ENCODE measurements around the gene VPS13A. TPM values are rescaled to one million over a fixed set of nuclear protein-coding genes. Genes with fewer than 3 reads are reported as not detected.
"Not testable (repeated sequence)": the region's sequence is repeated elsewhere in the genome, so short reads cannot be mapped to it uniquely, and the experiment has no call there.

Gene VPS13A
- total RNA-seq, 2 experiments from 2014 or later, result 40.9 to 42.3 TPM

- Mint-ChIP-seq H3K4me1 (no peaks in the 10 kb centered on the region), H3K9me3 (no peaks in the 10 kb centered on the region), H3K27ac (no peak overlapping the region), H3K4me3 (no peak overlapping the region), H3K27me3 (no peaks in the 10 kb centered on the region), H3K36me3 (ENCODE audit: low read depth) (peaks cover 22% of the 10 kb centered on the region)
- ChIA-PET POLR2A (no interaction called here), CTCF (no interaction called here)
- DNase-seq, result no peak
Observed at GRCh38 chr9:77211561-77211960, 34.2 kb downstream of the VPS13A start.

- POLR2A ChIA-PET, result no interaction called here
- Mint-ChIP-seq H3K4me1 (no peaks in the 10 kb centered on the region), H3K36me3 (ENCODE audit: low read depth) (peaks cover 22% of the 10 kb centered on the region), H3K4me3 (no peak overlapping the region), H3K9me3 (no peaks in the 10 kb centered on the region), H3K27ac (no peak overlapping the region), H3K27me3 (no peaks in the 10 kb centered on the region)
- no peak for DNase-seq
- CTCF ChIA-PET, result interaction anchor here (1.1 kb wide), 1 partner anchor 45 kb away, joined by 3 read pairs; no protein-coding TSS in a partner anchor
Observed at GRCh38 chr9:77212801-77213200, 35.5 kb downstream of the VPS13A start.

DNA sequence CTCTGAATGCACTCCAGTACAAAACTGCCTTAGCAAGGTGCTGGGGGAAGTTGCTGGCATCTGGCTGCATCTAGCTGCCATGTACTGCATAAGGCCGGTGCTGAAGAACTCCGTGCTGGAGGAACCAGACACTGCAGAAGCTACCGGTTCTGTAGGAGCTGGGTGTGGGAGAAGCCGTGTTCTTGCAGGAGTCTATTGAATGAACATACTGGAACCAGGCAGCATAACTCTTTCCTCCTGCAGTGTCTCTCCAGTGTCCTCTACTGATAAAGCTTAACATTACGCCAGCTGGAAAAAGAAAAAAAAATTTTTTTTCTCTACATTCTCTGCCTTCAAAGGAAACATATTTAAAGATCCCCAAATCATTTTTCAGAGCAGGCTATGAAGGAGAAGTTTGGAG is 38.5 kb downstream of the VPS13A start:
- Mint-ChIP-seq H3K27me3 (no peaks in the 10 kb centered on the region), H3K4me3 (no peak overlapping the region), H3K36me3 (ENCODE audit: low read depth) (peaks cover 23% of the 10 kb centered on the region), H3K4me1 (no peaks in the 10 kb centered on the region), H3K27ac (no peak overlapping the region), H3K9me3 (no peaks in the 10 kb centered on the region)
- DNase-seq, result no peak
- ChIA-PET POLR2A (no interaction called here), CTCF (interaction anchor here (2.3 kb wide), 1 partner anchor 49 kb away, joined by 16 read pairs; no protein-coding TSS in a partner anchor)

DNA sequence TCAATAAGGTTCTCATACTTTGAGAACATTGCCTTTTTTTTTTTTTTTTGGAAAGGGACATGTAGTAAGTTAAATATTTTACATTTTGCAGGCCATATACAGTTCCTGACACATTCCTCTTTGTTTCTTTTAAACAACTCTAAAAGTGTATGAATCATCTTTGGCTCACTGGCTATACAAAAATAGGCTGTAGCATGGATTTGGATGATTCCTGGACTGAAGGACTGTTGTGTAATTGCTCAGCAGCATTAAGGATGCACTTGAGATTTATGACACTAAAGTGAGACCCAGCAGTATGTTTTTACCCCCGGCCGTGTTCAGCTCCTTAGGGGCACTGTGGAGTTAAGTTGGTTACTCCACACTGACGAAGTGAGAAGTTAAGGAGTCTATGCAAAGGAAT is 41.3 kb downstream of the VPS13A start:
- no peak for DNase-seq
- Mint-ChIP-seq H3K4me1 (no peaks in the 10 kb centered on the region), H3K36me3 (ENCODE audit: low read depth) (peaks cover 38% of the 10 kb centered on the region), H3K9me3 (no peaks in the 10 kb centered on the region), H3K27ac (no peak overlapping the region), H3K27me3 (no peaks in the 10 kb centered on the region), H3K4me3 (no peak overlapping the region)
- ChIA-PET CTCF (no interaction called here), POLR2A (no interaction called here)

DNA sequence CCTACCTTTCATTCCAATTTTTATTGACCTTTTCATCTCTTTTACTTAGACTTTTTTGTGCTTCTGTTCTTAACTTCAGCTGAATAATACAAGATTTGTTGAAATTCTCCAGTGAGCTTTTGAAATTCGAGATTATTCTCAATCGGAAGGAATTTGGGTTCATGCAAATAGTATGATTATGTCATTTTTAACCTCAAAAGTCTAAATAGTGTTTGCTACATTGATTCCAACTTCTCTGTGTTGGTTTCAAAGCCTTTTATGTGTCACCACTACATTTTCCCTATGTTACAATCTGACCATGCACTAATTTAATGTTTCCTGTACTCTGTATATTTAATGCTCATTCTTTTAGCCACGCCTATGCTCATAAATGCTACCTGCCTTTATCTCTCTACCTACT is 44.1 kb downstream of the VPS13A start:
- Mint-ChIP-seq H3K27me3 (no peaks in the 10 kb centered on the region), H3K27ac (no peak overlapping the region), H3K9me3 (no peaks in the 10 kb centered on the region), H3K4me1 (peaks cover 6% of the 10 kb centered on the region), H3K36me3 (ENCODE audit: low read depth) (peaks cover 44% of the 10 kb centered on the region), H3K4me3 (no peak overlapping the region)
- ChIA-PET POLR2A (no interaction called here), CTCF (no interaction called here)
- DNase-seq, result no peak

GRCh38 chr9:77224746-77225312 is 47.5 kb downstream of the VPS13A start:
- H3K27ac Mint-ChIP-seq, result no peak overlapping the region
- POLR2A ChIA-PET, result no interaction called here
- H3K9me3 Mint-ChIP-seq, result no peaks in the 10 kb centered on the region

DNA sequence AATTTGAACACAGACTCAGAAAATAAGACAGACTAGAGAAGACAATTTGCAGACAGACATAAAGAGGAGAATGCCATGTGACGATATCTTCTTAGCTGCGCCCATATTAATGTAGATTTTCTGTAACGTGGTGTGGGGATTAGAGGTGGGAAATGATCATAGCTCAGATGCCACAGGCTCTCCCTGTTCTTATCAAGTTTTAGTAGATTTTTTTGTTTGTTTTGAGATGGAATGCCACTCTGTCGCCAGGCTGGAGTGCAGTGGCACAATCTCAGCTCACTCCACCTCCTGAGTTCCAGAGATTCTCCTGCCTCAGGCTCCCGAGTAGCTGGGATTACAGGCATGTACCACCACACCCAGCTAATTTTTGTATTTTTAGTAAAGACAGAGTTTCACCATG is 59.4 kb downstream of the VPS13A start:
- no peak overlapping the region for H3K4me3 Mint-ChIP-seq
- H3K4me1 Mint-ChIP-seq, result no peaks in the 10 kb centered on the region
- CTCF ChIA-PET, result no interaction called here
- no peaks in the 10 kb centered on the region for H3K9me3 Mint-ChIP-seq
- H3K36me3 Mint-ChIP-seq (ENCODE audit: low read depth), result peaks cover 41% of the 10 kb centered on the region
- POLR2A ChIA-PET, result no interaction called here
- H3K27me3 Mint-ChIP-seq, result no peaks in the 10 kb centered on the region
- no peak for DNase-seq
- no peak overlapping the region for H3K27ac Mint-ChIP-seq

More at GRCh38 chr9:77224746-77225312, 47.5 kb downstream of the VPS13A start:
- Mint-ChIP-seq H3K4me1 (peaks cover 6% of the 10 kb centered on the region), H3K36me3 (ENCODE audit: low read depth) (peaks cover 49% of the 10 kb centered on the region), H3K27me3 (no peaks in the 10 kb centered on the region), H3K4me3 (no peak overlapping the region)
- CTCF ChIA-PET, result no interaction called here
- DNase-seq, result no peak

- Mint-ChIP-seq H3K9me3 (no peaks in the 10 kb centered on the region), H3K27ac (no peak overlapping the region), H3K4me1 (no peaks in the 10 kb centered on the region), H3K4me3 (no peak overlapping the region), H3K36me3 (ENCODE audit: low read depth) (peaks cover 35% of the 10 kb centered on the region), H3K27me3 (no peaks in the 10 kb centered on the region)
- ChIA-PET POLR2A (no interaction called here), CTCF (no interaction called here)
- DNase-seq, result no peak
Observed at GRCh38 chr9:77237896-77238295, 60.6 kb downstream of the VPS13A start.

- Mint-ChIP-seq H3K27me3 (no peaks in the 10 kb centered on the region), H3K4me1 (no peaks in the 10 kb centered on the region), H3K9me3 (no peaks in the 10 kb centered on the region), H3K27ac (no peak overlapping the region), H3K36me3 (ENCODE audit: low read depth) (peaks cover 44% of the 10 kb centered on the region), H3K4me3 (no peak overlapping the region)
- no peak for DNase-seq
- ChIA-PET POLR2A (no interaction called here), CTCF (no interaction called here)
Observed at GRCh38 chr9:77251050-77251449, 73.7 kb downstream of the VPS13A start.

DNA sequence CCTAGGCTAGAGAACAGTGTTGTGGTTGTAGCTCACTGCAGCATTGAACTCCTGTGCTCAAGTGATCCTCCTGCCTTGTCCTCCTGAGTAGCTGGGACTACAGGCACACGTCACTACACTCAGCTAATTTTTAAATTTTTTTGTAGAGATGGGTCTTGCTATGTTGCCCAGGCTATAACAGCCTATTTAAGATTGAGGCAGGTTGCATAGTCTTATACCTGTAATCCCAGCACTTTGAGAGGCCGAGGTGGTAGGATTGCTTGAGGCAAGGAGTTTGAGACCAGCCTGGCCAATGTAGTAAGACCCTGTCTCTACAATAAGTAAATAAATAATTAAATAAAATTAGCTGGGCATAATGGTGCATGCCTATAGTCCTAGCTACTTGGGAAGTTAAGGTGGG is 79.9 kb downstream of the VPS13A start:
- Mint-ChIP-seq H3K4me1 (no peaks in the 10 kb centered on the region), H3K9me3 (no peaks in the 10 kb centered on the region), H3K27ac (no peak overlapping the region), H3K4me3 (no peak overlapping the region), H3K36me3 (ENCODE audit: low read depth) (peaks cover 39% of the 10 kb centered on the region), H3K27me3 (no peaks in the 10 kb centered on the region)
- ChIA-PET CTCF (no interaction called here), POLR2A (no interaction called here)
- DNase-seq, result no peak

GRCh38 chr9:77261605-77262004 is 84.3 kb downstream of the VPS13A start:
- no peak for DNase-seq
- no peak overlapping the region for H3K27ac Mint-ChIP-seq
- POLR2A ChIA-PET, result no interaction called here
- peaks cover 49% of the 10 kb centered on the region for H3K36me3 Mint-ChIP-seq (ENCODE audit: low read depth)
- CTCF ChIA-PET, result no interaction called here
- H3K4me3 Mint-ChIP-seq, result no peak overlapping the region
- H3K4me1 Mint-ChIP-seq, result no peaks in the 10 kb centered on the region
- no peaks in the 10 kb centered on the region for H3K27me3 Mint-ChIP-seq
- H3K9me3 Mint-ChIP-seq, result peaks cover 18% of the 10 kb centered on the region

GRCh38 chr9:77267762-77268161 is 90.4 kb downstream of the VPS13A start:
- H3K4me1 Mint-ChIP-seq, DNase-seq, CTCF ChIA-PET, H3K27ac Mint-ChIP-seq, POLR2A ChIA-PET, H3K4me3 Mint-ChIP-seq, H3K27me3 Mint-ChIP-seq: not testable (repeated sequence)
- H3K9me3 Mint-ChIP-seq, result peaks cover 18% of the 10 kb centered on the region
- H3K36me3 Mint-ChIP-seq (ENCODE audit: low read depth), result peaks cover 49% of the 10 kb centered on the region

DNA sequence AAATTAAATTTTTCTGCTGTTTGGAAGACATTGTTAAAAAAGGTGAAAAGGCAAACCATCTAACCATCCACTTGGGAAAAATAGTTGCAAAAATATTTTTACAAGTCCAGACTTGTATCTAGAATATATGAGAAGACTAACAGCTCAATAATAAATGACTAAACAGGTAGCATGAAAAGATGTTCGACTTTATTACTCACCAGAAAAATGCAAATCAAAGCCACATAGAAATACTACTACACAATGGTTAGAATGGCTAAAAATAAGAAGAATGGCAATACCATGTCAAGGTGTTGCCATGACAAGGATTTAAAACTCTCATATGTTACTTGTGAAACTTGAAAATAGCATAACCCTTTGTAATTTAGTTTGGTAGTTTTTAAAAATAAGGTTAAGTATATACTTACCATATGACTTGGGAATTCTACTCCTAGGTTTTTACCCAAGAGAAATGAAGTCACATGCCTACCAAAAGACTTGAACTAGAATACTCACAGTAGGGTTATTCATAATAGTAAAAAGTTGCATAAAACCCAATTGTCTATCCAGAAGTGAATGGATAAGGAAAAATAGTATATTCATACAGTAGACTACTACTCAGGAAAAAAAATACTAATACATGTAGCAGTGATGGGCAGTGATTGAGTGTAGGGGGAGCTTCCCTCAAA is 93.8 kb downstream of the VPS13A start:
- peaks cover 2% of the 10 kb centered on the region for H3K9me3 Mint-ChIP-seq
- no peaks in the 10 kb centered on the region for H3K4me1 Mint-ChIP-seq
- H3K27ac Mint-ChIP-seq, result no peak overlapping the region
- H3K27me3 Mint-ChIP-seq, result no peaks in the 10 kb centered on the region
- H3K36me3 Mint-ChIP-seq (ENCODE audit: low read depth), result peaks cover 22% of the 10 kb centered on the region
- no peak overlapping the region for H3K4me3 Mint-ChIP-seq
- CTCF ChIA-PET, result no interaction called here
- DNase-seq, result no peak
- POLR2A ChIA-PET, result no interaction called here

- ChIA-PET POLR2A (no interaction called here), CTCF (no interaction called here)
- no peaks in the 10 kb centered on the region for H3K27me3 Mint-ChIP-seq
- H3K9me3 Mint-ChIP-seq, result no peaks in the 10 kb centered on the region
- no peak overlapping the region for H3K27ac Mint-ChIP-seq
- no peaks in the 10 kb centered on the region for H3K4me1 Mint-ChIP-seq
- DNase-seq, result no peak
- H3K4me3 Mint-ChIP-seq, result no peak overlapping the region
- peaks cover 9% of the 10 kb centered on the region for H3K36me3 Mint-ChIP-seq (ENCODE audit: low read depth)
Observed at GRCh38 chr9:77276799-77277198, 99.5 kb downstream of the VPS13A start.

Measured in activated CD4-positive, alpha-beta memory T cell treated with anti-CD3 and anti-CD28 coated beads, Interleukin-2, amount 10 ng/mL, durations not matched to agents 7 days and 5 days (primary cell).